Activated effector memory CD4-positive, alpha-beta T cell treated with anti-CD3 and anti-CD28 coated beads, Interleukin-2, amount 50 U/mL, for 16 hours (primary cell): ENCODE measurements around the gene ZNF775.

Experiments
- DNase-seq: peaks from one replicate; pipeline ENCODE4 v3.0.0-alpha.2; 2020

ZNF775 gene

DNA sequence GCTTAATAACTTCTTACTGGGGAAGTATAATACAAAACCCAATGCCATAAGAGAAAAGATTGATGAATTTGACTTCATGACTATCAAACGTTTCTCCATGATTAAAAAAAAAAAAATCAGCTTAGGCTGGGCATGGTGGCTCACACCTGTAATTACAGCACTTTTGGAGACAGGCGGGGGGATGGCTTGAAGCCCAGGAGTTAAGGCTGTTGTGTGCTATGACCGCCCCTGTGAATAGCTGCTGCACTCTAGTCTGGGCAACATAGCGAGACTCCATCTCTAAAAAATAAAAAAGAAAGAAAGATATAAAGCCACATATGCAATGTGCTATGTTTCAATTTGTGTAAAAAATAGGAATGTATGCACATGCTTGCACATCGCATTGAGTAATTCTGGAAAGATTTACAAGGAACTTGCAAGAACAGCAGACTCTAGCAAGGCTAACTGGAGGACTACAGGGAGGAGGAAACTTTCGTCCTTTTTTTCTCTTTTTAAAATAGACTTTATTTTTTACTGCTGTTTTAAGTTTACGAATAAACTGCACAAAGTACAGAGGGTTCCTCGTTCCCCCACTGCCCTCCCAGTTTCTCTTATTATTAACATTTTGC is 27.4 kb upstream of the ZNF775 start:
- DNase-seq: no peak

DNA sequence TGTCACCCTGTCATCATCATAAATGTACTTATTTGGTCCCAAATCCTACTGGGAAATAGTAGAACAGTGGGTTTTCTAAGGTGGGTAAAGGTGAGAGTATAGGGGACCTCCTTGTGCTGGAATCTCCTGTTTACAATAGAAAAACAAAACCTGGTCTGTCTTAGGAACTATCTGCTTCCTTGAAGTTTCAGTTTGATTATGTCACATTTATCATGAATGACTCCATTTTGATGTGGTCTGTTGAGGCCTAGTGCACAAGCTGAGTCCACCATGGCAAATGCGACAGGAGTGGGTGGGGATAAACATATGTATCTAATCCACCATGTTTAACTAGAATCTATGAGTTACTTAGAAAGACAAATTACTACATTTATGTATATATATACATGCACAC is 23.5 kb upstream of the ZNF775 start:
- no peak for DNase-seq

DNA sequence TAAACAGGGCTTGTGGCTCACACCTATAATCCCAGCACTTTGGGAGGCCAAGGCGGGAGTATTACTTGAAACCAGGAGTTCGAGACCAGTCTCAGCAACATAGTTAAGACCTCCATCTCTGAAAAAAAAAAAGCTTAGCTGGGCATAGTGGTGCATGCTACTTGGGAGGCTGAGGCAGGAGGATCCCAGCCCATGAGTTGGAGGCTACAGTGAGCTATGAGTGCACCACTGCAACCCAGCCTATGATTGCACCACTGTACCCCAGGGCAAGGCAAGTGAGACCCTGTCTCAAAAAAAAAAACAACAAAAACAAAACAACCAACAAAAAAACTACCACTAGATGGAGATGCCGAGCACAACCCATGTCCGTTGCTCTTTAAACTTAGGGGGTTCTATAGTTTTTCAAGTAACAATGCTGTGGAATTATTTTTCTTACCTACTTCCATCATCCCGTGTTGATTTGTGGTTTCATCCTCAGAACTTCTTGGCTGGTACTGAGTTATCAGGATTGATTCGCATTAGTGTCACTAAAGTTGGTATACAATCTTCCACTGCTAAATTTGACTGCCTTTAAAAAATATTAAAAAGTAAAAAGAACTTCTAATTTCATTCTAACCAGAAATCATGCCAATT is 22.7 kb upstream of the ZNF775 start:
- peak; percentile 65 for DNase-seq

DNA sequence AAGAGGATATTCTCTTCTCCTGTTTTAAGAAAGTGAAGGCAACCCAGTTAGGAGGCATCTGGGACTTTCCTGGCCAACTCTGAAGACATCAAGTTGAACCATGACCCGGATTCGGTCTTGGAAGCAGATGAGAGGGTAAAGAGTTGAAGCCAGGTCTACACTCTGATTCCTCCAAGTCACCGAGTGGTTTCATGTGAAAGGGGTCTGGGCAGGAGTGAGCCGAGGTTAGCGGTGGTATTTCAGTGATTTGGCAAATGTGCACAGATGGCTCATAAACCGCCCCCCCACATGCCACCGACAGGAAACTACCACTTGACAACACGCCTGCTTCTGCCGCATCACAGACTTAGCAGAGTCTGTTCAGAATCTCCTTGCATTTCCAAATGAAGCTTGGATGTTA is 21.9 kb upstream of the ZNF775 start:
- peak; percentile 85 for DNase-seq

DNA sequence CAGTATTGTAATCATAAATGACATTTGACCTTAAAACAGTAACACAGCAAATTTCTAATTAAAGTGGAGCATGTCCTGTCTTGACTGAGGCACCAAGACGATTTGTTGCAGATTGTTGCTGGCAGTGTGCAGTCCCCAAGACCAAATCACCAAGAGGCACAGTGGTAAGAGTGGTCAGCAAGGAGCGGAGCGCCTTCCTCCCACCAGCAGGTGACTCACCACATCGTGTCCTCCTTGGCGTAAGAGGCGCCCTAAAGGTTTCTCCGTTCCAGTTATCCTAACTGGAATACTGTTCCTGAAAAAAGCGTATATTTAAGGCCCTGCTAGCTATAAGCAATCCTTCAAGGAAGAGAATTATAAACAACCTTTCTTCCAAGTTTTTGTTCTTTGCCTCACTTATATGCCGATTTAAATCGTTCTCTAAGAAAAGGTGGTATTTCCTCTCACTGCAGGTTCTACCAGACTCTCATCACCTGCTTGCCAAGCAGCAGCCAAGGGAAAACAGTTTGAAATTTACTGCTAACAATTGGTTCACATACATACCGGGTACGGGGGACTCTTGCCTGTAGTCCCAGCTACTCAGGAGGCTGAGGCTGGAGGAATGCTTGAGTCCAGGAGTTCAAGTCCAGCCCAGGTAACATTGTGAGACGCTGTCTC is 21.2 kb upstream of the ZNF775 start:
- DNase-seq: peak; percentile 64

DNA sequence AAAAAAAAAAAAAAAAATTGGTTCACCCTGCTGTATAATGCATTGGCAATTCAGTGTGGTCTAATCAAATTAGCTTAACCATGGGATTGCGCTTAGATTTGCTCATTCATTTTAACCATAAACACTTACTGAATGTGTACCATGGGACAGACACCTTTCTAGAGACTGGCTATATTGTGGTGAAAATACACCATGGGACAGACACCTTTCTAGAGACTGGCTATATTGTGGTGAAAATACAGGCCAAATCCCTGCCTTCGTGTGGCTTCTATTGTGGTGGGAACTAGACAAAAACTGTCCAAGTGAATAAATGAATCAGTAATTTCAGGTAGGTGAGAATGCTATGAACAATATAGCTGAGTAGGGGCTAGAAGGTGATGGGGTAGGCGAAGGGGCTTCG is 20.7 kb upstream of the ZNF775 start:
- no peak for DNase-seq

DNA sequence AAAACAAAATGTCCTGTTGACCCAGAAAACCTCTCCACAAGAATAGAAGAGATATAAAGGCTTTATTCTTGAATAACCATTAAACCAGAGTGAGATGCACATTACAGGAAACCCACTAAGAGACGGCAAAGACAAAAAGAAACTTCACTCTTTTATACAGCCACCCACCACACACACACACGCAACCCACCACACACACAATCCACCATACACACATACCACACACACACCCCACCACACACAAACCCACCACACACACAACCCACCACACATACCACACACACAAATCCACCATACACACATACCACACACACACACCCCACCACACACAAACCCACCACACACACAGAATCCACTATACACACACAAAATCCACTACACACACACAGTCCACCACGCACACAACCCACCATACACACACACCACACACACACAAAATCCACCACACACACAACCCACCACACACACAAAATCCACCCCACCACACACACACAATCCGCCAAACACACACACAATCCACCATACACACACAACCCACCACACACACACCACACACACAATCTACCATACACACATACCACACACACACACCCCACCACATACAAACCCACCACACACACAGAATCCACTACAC is 20.0 kb upstream of the ZNF775 start:
- no peak for DNase-seq

DNA sequence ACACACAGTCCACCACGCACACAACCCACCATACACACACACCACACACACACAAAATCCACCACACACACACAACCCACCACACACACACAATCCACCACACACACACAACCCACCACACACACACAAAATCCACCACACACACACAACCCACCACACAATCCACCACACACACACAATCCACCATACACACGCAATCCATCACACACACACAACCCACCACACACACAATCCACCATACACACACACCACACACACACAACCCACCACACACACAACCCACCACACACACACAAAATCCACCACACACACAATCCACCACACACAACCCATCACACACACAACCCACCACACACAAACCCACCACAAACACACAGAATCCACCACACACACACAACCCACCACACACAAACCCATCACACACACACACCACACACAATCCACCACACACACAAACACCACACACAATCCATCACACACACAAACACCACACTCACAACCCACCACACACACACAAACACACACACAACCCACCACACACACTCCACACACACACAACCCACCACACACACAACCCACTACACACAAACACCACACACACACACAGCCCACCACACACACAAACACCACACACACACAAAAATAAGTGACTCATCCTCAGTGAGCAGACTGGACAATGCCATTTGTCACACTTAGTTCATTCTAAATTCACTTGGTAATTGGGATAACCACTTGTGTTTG is 19.3 kb upstream of the ZNF775 start:
- no peak for DNase-seq

DNA sequence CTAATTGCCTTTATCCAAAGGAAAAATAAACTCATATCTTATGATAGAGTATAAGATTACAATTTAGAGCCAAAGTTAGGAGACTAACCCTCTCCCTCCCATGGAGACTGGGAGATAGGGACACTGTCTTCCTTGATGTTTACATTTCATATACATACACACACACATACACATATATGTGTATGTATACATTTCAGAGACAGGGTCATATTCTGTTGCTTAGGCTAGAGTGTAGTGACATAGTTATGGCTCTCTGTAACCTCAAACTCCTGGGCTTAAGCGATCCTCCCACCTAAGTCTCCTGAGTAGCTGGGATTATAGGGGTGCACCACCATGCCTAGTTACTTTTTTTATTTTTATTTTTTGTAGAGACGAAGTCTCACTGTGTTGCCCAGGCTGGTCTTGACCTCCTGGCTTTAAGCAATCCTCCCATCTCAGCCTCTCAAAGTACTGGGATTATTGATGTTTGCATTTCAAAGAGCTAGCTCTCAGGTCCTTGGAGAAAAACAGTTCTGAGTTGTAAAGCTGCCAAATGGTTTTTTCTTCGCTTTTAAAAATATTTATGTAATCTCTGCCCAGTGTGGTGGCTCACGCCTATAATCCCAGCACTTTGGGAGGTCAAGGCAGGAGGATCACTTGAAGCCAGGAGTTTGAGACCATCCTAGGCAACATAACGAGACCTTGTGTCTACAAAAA is 18.6 kb upstream of the ZNF775 start:
- DNase-seq: no peak

DNA sequence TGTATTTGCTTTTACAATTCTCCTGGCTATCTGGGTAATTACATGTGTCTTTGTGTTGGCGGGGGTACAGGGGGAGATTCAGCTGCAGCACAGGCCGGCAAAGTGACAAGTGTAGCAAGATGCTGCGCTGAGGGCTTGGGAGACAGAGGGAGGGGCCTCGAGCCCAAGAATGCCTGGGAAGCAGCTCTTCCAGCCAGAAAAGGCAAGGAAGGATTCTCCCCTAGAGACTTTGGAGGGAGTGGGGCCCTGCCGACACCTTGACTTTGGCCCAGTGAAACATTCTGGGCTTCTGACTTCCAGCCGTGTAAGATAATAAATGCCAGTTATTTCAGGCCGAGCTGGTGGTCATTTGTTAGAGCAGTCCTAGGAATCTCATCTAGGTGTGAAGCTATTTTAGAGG is 17.7 kb upstream of the ZNF775 start:
- DNase-seq: no peak

DNA sequence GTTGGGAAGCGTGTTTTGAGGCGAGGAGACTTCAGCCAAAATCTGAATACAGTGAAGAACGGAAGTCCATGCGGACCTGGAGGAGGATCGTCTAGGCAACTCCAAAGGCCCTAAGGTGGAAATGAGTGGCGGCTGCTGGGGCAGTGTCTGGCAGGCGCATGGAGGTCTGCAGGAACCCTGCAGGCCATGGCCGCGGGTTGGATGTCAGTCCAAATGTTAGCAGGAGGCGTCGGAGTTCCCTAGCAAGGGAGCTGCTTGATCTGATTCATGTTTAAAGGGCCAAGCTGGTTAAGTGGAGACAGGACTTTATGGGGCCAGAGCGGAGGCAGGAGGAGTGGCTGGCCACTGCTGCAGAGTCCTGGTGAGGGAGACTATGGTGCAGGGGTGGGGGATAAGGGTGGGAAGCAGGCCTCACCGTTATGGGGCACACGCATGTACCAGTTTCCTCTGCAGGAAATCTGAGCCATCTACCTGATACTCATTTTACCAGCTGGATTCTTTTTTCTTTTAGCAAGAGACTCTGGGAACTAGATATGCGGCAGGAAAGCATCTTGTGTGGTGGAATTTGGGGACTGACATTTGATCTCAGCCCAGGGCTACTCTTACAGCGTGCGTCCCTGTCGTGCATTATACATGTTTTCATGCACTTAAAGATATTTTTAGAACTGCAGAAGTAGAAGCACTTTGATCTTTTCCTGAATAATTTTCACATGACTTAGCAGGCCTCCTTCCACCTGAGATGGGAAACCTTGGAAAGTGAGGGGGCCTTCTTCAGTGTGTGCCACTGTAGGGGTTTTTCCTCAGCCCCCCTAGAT is 17.1 kb upstream of the ZNF775 start:
- no peak for DNase-seq

DNA sequence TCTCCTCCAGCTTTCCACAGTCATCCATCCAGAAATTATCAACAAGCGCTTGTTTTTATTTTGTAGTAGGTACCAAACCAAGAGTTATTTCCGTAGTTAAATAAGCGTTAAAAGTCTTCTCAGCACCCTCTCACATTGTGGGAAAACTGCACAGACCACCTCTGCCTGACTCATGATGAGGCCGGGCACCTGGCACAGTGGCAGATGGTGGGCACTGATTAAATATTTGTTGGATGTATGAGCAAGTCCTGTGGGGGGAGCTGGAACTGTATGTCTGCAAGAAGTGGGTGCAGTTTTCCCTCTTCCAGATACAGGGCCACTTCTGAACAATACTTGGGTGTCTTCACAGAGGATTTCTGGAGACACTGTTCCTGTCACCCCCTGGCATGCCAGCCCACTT is 15.8 kb upstream of the ZNF775 start:
- no peak for DNase-seq

DNA sequence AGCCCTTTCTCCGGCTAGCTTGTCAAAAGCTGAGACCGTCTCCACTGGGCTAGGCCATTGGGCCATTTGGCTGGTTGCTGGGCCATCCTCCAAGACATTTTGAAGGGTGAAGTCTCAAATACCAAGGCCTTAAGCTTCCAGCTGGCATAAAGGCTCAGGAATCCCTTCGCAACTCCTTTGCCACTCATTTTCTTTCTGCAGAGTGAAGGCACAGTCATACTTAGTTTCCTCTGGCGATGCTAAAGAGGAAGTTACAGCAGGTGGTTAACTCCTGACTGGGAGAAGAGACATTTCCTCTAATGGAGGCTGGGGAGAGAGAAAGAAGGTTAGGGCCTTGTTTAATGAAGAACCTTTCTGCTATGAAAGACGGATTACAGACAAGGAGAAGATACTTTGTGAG is 15.3 kb upstream of the ZNF775 start:
- no peak for DNase-seq

DNA sequence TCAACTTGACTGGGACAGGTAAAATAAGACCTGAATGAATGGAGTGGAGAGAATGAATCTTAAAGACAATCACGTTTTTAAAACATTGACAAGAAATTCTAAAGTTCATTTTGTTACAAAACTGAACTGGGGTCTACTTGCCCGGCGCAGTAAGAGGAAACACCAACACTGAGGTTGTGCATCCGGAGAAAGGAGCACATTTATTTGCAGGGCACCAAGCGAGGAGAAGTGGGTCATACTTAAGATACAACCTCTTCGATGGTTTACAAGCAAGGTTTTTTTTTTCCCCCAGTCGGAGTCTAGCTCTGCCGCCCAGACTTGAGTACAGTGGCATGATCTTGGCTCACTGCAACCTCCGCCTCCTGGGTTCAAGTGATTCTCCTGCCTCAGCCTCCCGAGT is 13.9 kb upstream of the ZNF775 start:
- peak; percentile 31 for DNase-seq

DNA sequence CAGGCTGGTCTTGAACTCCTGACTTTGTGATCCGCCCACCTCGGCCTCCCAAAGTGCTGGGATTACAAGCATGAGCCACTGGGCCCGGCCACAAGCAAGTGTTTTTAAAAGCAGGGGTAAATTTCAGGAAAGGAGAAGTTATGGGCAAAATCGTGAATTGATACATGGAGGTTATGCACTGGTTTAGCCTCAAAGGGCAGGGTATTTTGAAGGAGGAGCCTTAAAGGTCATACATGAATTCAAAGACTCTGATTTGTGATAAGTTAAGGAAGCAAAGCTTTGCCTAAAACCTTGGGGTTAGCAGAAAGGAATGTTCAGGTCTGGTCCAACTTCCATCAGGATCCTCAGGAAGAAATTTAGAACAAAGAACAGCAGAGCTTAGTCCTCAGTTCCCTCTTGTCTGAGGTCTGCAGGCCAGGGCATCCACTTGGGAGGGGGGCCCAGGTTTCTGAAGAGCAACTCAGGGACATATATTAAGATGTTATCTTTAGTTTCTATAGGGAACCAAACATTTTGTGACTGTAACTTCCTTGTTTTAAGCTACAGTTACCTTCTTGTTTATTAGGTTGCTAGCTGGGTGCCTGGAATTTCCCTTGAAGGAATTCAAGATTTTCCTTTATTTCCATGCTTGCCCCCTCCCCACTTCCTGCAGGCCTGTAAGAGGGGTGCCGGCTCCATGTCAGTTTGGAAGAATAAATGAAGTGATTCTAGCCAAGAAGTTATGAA is 13.3 kb upstream of the ZNF775 start:
- DNase-seq: no peak

DNA sequence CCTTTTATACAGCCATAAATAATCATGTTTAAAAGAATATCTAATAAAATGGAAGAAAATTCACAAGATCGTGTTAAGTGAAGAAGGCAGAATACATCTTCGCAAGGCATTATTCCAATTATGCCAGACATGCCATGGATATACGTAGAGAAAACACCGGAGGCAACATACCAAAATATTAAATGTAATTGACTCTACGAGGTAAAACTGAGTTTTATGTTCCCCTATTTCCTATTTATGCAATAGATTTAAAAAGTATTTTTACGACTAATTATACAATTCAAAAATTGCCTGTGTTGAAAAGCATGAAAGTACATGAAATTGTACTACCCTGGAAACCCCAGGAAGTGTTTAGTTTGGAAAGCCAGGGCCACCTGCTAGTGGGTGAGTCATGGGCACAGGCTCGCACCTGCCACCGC is 11.4 kb upstream of the ZNF775 start:
- DNase-seq: no peak

DNA sequence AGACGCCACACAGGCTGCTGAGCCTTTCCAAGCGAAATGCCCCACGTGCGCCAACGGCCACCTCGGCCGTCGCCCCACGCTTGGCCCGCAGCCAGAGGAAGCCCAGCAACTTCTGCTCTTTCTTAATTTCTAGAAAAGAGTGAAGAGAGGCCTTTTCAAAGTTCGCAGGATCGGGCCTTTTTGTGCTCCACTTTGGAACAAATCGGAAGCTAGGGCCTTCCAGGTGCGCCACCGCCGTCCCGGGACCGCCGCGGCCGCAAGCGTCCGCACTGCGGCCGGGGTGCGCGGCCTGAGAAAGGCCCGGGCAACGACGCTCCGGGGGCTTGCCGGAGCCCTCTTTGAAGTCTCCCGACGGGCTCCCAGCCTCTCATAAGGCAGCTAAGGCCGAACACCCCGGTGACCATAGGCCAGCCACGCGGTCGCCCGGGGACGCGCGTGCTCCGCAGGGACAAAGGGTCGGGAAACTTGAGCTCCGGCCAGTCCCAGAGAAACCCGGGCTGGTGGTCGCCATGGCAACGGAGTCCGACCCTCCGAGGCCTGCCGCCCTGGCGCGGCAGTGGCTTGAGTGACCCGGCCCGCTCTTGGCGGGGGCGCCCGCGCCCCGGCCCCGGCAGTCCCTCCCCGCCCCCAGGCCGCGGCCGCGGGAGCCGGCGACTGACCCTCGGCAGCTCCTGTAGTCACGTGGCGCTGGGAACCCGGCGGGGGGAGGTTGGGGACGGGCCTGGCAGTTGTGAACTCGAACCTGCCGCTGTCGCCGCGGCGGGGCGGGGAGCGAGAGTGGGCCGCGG is 10.8 kb upstream of the ZNF775 start, which contains the start of gene REPIN1:
TSS of gene REPIN1 (plus strand) at position 727 of the 788 bp plus-strand sequence. CDS start 890 bp downstream, outside the sequence.
- peak; percentile 91 for DNase-seq

DNA sequence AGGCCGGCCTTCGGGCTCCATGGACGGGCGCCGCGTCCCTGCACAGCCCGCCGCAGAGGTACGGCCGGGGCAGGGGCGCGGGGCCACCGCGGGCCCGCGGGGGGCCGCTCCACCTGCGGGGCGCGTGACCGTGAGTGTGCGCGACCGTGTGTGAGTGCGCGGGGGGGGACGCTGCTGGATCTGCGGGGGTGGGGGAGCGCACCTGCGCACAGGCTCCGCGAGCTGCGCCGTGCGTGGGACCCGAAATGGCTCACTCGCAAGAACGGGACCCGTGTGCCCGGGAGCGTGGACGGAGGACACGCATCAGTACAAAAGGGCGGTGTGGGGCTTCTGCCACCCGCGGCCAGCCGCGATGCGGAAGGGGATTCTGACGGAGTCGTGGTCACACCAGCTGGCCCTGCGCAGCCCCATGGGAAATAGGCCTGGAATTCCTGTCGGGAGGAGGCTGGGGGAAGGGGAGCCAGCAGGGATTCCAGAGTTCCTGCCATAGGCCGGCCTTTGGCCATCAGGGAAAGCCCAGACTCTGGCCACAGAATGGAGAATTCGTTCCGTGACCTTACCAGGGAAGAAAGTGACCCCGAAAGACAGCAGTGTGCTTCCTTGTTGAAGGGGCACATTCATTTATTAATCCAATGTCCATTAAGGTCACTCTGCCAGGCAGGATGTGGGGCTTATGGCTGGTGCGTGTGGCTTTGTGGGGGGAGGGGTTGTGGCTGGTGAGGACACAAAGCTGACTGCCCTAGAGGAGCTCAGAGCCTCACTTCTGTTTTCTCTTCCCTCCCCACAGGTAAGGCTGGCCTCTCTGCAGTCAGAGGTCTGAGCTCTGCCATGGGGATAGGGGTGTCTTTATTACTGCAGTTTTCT is 10.0 kb upstream of the ZNF775 start:
- peak; percentile 86 for DNase-seq
